GM12801 (cell line): ENCODE results near the gene ATP5PD.

ENCODE experiments used
- CTCF ChIP-seq: IDR thresholded peaks from one replicate; pipeline ENCODE4 v1.5.1; 2011; ENCODE audit warnings: control low read depth; ENCODE audit not compliant: insufficient read length; ENCODE audit errors: extremely low read depth

ATP5PD gene

GRCh38 chr17:75041656-75042280 lies 5.0 kb downstream of the ATP5PD start:
- no peak for TF ChIP-seq CTCF

- no peak for TF ChIP-seq CTCF
These were observed 7.5 kb downstream of the ATP5PD start for GRCh38 chr17:75039238-75039637.

- TF ChIP-seq CTCF, result no peak
These were observed 10.0 kb downstream of the ATP5PD start for GRCh38 chr17:75036643-75037268.

GRCh38 chr17:75034236-75034908 lies 12.4 kb downstream of the ATP5PD start:
- no peak for TF ChIP-seq CTCF

- TF ChIP-seq CTCF, result no peak
These were observed 13.2 kb downstream of the ATP5PD start for GRCh38 chr17:75033346-75034235.

GRCh38 chr17:75032720-75033280 lies 14.0 kb downstream of the ATP5PD start:
- no peak for TF ChIP-seq CTCF
